Gastrocnemius medialis (tissue), 4 donors: ENCODE results near the gene CBFA2T2. TPM values are rescaled to one million over a fixed set of nuclear protein-coding genes. Genes with fewer than 3 reads are reported as not detected.
"Not testable (repeated sequence)": the region's sequence is repeated elsewhere in the genome, so short reads cannot be mapped to it uniquely, and the experiment has no call there.

Experiments
- ATAC-seq, 2 donors: fragments of 150-250 bp; one replicate each; pipeline ENCODE4 v1.9.1; 2016
- DNase-seq, 2 donors: peaks; one replicate each; pipeline ENCODE4 v3.0.0-alpha.2; 2019
- H3K27ac ChIP-seq, 4 donors: fragments of 200-600 bp; sonication (generic); 1 replicate in 1 of 4; 2 replicates in 3 of 4; pipeline ENCODE4 v1.5.1; 2016 to 2018; ENCODE audit warnings: mild to moderate bottlenecking in 2 of 4, moderate library complexity in 1 of 4
- H3K27me3 ChIP-seq, 3 donors: fragments of 200-600 bp; sonication (generic) in 2 of 3; 1 replicate in 1 of 3; 2 replicates in 2 of 3; pipeline versions ENCODE4 v1.5.1 to v1.6.0; 2016 to 2019; ENCODE audit warnings: mild to moderate bottlenecking in 1 of 3, moderate library complexity in 1 of 3
- H3K36me3 ChIP-seq, 2 donors: fragments of 200-600 bp; sonication (generic) in 1 of 2; one replicate each; pipeline ENCODE4 v1.5.1; 2017 to 2018
- H3K4me1 ChIP-seq, 2 donors: fragments of 200-600 bp; sonication (generic) in 1 of 2; one replicate each; pipeline ENCODE4 v1.5.1; 2016 to 2017; ENCODE audit warnings: mild to moderate bottlenecking in 2 of 2
- H3K4me3 ChIP-seq, 4 donors: fragments of 200-600 bp; sonication (generic) in 3 of 4; 1 replicate in 1 of 4; 2 replicates in 3 of 4; pipeline ENCODE4 v1.5.1; 2016 to 2019; ENCODE audit warnings: mild to moderate bottlenecking in 2 of 4
- H3K9me3 ChIP-seq, 3 donors: fragments of 200-600 bp; sonication (generic) in 2 of 3; 1 replicate in 1 of 3; 2 replicates in 2 of 3; pipeline ENCODE4 v1.5.1; 2016 to 2019
- POLR2A ChIP-seq, 2 donors: fragments of 450-650 bp; IDR thresholded peaks; one replicate each; pipeline ENCODE4 v1.6.1; 2017; ENCODE audit warnings: antibody characterized with exemption in 2 of 2, mild to moderate bottlenecking in 2 of 2, moderate library complexity in 2 of 2
- in situ Hi-C, 4 donors: fragments of 200-750 bp; cut with MboI; loops; one replicate each; pipeline versions ENCODE4 v1.15.0 to v1.8.0; 2017; ENCODE audit warnings: low sequenced_read_pairs in 4 of 4
- intact Hi-C: fragments of 100-400 bp; cut with DNase I; formaldehyde crosslinking; loops from one replicate; pipeline ENCODE4 v1.15.1; 2023; ENCODE audit warnings: low total_unique reads
- total RNA-seq, 4 donors: library from RNA; depleted of rRNA; stranded (reverse); fragments of >200 nt; gene quantifications; one replicate each; pipeline versions ENCODE4 v1.1.0 to v1.2.3, GENCODE V29; 2016
- TF ChIP-seq, protein P1 (sequence below), 5 experiments: fragments of 450-650 bp in 3 of 5; fragments of 200-600 bp in 2 of 5; sonication (generic) in 2 of 5; IDR thresholded peaks in 4 of 5; conservative IDR thresholded peaks in 1 of 5; 1 replicate in 4 of 5; 2 replicates in 1 of 5; pipeline ENCODE4 v1.5.1; 2016 to 2019; ENCODE audit warnings: antibody characterized with exemption in 5 of 5, mild to moderate bottlenecking in 3 of 5, moderate library complexity in 3 of 5

CBFA2T2 gene
- total RNA-seq, 4 donors from 2014 or later: 6.9 to 8.9 (median 7.9) TPM

DNA sequence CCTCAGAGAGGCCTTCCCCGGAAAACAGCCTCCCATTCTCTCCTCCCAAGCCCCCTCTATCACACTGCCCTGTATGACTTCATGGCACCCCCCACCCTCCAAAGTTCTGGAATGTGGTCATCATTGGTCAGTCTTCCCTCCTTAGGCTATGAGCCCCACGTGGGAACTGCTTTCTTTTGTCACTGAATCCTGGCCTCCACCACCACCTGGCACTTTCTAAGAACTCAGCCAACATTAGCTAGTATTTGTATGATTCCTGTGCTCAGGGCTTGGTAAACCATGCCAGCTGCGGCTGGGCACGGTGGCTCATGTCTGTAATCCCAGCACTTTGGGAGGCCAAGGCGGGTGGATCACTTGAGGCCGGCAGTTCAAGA lies 204.7 kb downstream of the CBFA2T2 start:
- Histone ChIP-seq H3K4me3 (no peak overlapping the region), H3K9me3 (no peaks in the 10 kb centered on the region), H3K4me1 (no peaks in the 10 kb centered on the region), H3K27ac (no peak overlapping the region), H3K27me3 (no peaks in the 10 kb centered on the region), H3K36me3 (no peaks in the 10 kb centered on the region)
- intact Hi-C loops: no loop called here
- in situ Hi-C loops: no loop called here
- ATAC-seq (no peak), DNase-seq (no peak)
- TF ChIP-seq, protein P1, sequence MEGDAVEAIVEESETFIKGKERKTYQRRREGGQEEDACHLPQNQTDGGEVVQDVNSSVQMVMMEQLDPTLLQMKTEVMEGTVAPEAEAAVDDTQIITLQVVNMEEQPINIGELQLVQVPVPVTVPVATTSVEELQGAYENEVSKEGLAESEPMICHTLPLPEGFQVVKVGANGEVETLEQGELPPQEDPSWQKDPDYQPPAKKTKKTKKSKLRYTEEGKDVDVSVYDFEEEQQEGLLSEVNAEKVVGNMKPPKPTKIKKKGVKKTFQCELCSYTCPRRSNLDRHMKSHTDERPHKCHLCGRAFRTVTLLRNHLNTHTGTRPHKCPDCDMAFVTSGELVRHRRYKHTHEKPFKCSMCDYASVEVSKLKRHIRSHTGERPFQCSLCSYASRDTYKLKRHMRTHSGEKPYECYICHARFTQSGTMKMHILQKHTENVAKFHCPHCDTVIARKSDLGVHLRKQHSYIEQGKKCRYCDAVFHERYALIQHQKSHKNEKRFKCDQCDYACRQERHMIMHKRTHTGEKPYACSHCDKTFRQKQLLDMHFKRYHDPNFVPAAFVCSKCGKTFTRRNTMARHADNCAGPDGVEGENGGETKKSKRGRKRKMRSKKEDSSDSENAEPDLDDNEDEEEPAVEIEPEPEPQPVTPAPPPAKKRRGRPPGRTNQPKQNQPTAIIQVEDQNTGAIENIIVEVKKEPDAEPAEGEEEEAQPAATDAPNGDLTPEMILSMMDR (IDR thresholded peaks at IDR 0.05 in 4 of 5, conservative IDR thresholded peaks at IDR 0.05 in 1 of 5): no peak
- no peak for TF ChIP-seq POLR2A (IDR thresholded peaks at IDR 0.05)

DNA sequence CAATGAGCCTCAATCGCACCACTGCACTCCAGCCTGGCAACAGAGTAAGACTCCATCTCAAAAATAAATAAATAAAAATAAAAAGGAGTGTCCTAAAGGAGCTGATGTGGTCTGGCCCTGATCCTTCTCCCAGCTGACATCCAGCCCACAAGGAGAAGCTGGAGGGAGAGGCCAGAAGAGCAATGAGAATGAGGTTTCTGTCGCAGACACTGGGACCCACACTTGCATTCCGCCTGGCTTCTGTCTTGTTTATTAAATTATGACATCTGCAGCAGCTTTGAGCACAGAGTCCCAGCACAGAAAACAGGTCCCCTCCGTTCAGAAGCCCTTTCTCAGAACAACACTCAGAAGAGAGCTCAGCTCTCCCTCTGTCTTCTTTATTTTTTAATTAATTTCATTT lies 206.6 kb downstream of the CBFA2T2 start:
- H3K4me1 ChIP-seq: no peaks in the 10 kb centered on the region
- TF ChIP-seq, protein P1 (IDR thresholded peaks at IDR 0.05 in 4 of 5, conservative IDR thresholded peaks at IDR 0.05 in 1 of 5): no peak
- TF ChIP-seq POLR2A (IDR thresholded peaks at IDR 0.05): no peak
- no peaks in the 10 kb centered on the region for H3K36me3 ChIP-seq
- in situ Hi-C loops: no loop called here
- no peak for ATAC-seq
- no peak overlapping the region for H3K4me3 ChIP-seq
- no peaks in the 10 kb centered on the region for H3K27me3 ChIP-seq
- H3K9me3 ChIP-seq: no peaks in the 10 kb centered on the region
- no peak overlapping the region for H3K27ac ChIP-seq
- DNase-seq: no peak
- intact Hi-C loops: no loop called here

DNA sequence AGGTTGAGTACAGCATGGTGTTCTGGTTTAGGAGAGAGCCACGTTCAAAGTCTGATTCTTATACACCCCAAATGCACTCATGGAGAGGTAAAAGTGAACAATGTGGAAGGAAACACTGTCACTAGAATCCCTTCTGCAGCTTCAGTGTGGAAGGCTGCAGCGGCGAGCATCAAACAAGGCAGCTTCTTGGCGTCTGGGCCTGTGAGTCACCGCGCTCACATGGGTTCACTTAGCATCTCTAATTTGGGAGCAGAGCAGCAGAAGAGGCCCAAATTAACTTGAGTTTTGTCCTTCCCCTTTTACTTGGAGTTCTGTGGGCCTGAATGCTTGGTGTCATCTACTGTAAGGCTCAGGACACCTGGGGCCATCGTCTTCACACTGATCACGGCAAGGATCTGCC lies 207.2 kb downstream of the CBFA2T2 start:
- Histone ChIP-seq H3K27ac (peak overlapping the region in 1 of 4 donors; percentile 37), H3K4me3 (no peak overlapping the region), H3K27me3 (no peaks in the 10 kb centered on the region), H3K4me1 (no peaks in the 10 kb centered on the region), H3K9me3 (no peaks in the 10 kb centered on the region), H3K36me3 (no peaks in the 10 kb centered on the region)
- intact Hi-C loops (no loop called here), in situ Hi-C loops (no loop called here)
- peak in 1 of 2 donors; percentile 42 for ATAC-seq
- TF ChIP-seq, protein P1 (IDR thresholded peaks at IDR 0.05 in 4 of 5, conservative IDR thresholded peaks at IDR 0.05 in 1 of 5): no peak
- TF ChIP-seq POLR2A (IDR thresholded peaks at IDR 0.05): no peak
- DNase-seq: peak in 1 of 2 donors; percentile 24

DNA sequence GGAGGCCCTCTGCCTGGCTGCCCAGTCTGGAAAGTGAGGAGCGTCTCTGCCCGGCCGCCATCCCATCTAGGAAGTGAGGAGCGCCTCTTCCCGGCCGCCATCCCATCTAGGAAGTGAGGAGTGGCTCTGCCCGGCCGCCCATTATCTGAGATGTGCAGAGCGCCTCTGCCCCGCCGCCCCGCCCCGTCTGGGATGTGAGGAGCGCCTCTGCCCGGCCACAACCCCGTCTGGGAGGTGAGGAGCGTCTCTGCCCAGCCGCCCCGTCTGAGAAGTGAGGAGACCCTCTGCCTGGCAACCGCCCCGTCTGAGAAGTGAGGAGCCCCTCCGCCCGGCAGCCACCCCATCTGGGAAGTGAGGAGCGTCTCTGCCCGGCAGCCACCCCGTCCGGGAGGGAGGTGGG lies 209.1 kb downstream of the CBFA2T2 start:
- H3K9me3 ChIP-seq, DNase-seq, H3K27ac ChIP-seq, in situ Hi-C loops, H3K27me3 ChIP-seq, intact Hi-C loops, H3K4me3 ChIP-seq, ATAC-seq, H3K36me3 ChIP-seq, H3K4me1 ChIP-seq: not testable (repeated sequence)

Other genes starting within 250 kb of the CBFA2T2 start
- not detected for gene BPIFB1, start 206.9 kb upstream of the CBFA2T2 start, total RNA-seq
- gene CDK5RAP1, start 88.6 kb upstream of the CBFA2T2 start, total RNA-seq: 10 to 100 TPM; 23.2 to 27.6 (median 25.8) TPM
- gene SNTA1, start 46.3 kb upstream of the CBFA2T2 start, total RNA-seq: 100 to 1,000 TPM; 198 to 320 (median 219) TPM
- gene C20orf144, start 172.2 kb downstream of the CBFA2T2 start, total RNA-seq: not detected
- under 1 TPM in 2 of 4 donors, not detected in 2; 0.22 to 0.39 TPM for gene ACTL10, start 176.8 kb downstream of the CBFA2T2 start, total RNA-seq
- 100 to 1,000 TPM in 2 of 4 donors, 10 to 100 TPM in 2; 72.3 to 127 (median 107) TPM for gene NECAB3, start 184.3 kb downstream of the CBFA2T2 start, total RNA-seq
- gene E2F1, start 196.3 kb downstream of the CBFA2T2 start, total RNA-seq: 1 to 10 TPM in 2 of 4 donors, under 1 TPM in 1, not detected in 1; 1.00 to 2.0 (median 1.4) TPM
- 1 to 10 TPM; 3.2 to 7.3 (median 5.3) TPM for gene PXMP4, start 230.2 kb downstream of the CBFA2T2 start, total RNA-seq
- 1 to 10 TPM; 1.8 to 4.6 (median 2.6) TPM for gene ZNF341, start 241.9 kb downstream of the CBFA2T2 start, total RNA-seq